ENCODE measurements around the gene ZFP36L1. TPM values are rescaled to one million over a fixed set of nuclear protein-coding genes. Genes with fewer than 3 reads are reported as not detected.

The ZFP36L1 gene
- total RNA-seq, 2 donors from 2014 or later, result 99.4 to 99.6 TPM

DNA sequence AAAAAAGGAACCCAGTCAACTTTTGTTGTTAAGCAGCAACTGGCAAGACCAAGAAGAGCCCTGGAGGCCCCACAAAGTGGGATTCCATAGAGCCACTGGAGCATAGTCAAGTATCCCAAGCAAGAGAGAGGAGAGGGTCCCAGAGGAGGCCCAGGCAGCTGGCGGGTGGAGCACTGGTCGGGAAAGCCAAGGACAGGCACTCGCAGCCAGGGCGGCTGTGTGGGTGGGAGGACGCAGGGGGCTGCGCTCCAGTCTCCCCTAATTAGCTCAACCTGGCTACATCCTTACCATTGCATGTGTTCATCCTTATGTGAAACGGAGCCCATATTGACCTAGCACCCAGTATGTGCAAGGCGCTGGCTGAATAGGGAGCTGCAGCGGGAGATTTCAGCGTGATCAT, 18.3 kb upstream of the ZFP36L1 start:
- H3K9me3 Mint-ChIP-seq, result no peaks in the 10 kb centered on the region
- no peaks in the 10 kb centered on the region for H3K36me3 Mint-ChIP-seq (ENCODE audit: low read depth)
- peaks cover 41% of the 10 kb centered on the region for H3K4me1 Mint-ChIP-seq
- DNase-seq, result no peak
- no peak overlapping the region for H3K4me3 Mint-ChIP-seq
- H3K27me3 Mint-ChIP-seq (ENCODE audit: insufficient read depth), result peaks cover 5% of the 10 kb centered on the region
- no peaks in the 10 kb centered on the region for H3K27me3 ChIP-seq (ENCODE audit: control insufficient read depth, insufficient read depth, low read length, poor library complexity, severe bottlenecking)
- H3K4me3 ChIP-seq (ENCODE audit: low read length), result no peak overlapping the region
- WGBS, 2 experiments (ENCODE audit: insufficient coverage in 1 of 2, insufficient read length in 1 of 2), result 93 to 95% methylated on average over 8 to 10 of the region's 10 CpGs
- TF ChIP-seq, protein P1, sequence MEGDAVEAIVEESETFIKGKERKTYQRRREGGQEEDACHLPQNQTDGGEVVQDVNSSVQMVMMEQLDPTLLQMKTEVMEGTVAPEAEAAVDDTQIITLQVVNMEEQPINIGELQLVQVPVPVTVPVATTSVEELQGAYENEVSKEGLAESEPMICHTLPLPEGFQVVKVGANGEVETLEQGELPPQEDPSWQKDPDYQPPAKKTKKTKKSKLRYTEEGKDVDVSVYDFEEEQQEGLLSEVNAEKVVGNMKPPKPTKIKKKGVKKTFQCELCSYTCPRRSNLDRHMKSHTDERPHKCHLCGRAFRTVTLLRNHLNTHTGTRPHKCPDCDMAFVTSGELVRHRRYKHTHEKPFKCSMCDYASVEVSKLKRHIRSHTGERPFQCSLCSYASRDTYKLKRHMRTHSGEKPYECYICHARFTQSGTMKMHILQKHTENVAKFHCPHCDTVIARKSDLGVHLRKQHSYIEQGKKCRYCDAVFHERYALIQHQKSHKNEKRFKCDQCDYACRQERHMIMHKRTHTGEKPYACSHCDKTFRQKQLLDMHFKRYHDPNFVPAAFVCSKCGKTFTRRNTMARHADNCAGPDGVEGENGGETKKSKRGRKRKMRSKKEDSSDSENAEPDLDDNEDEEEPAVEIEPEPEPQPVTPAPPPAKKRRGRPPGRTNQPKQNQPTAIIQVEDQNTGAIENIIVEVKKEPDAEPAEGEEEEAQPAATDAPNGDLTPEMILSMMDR (conservative IDR thresholded peaks at IDR 0.05), result no peak
- H3K9ac ChIP-seq (ENCODE audit: extremely low read depth, low read length, poor library complexity, severe bottlenecking), result no peak overlapping the region
- H3K27ac Mint-ChIP-seq, result no peak overlapping the region
- H3K36me3 ChIP-seq (ENCODE audit: control insufficient read depth, insufficient read depth, low read length), result no peaks in the 10 kb centered on the region
- no peaks in the 10 kb centered on the region for H3K9me3 ChIP-seq (ENCODE audit: control insufficient read depth, low read length)
- H3K4me1 ChIP-seq (ENCODE audit: control insufficient read depth, insufficient read depth, low read length), result peaks cover 9% of the 10 kb centered on the region
- H3K27ac ChIP-seq (ENCODE audit: low read depth, low read length), result no peak overlapping the region

DNA sequence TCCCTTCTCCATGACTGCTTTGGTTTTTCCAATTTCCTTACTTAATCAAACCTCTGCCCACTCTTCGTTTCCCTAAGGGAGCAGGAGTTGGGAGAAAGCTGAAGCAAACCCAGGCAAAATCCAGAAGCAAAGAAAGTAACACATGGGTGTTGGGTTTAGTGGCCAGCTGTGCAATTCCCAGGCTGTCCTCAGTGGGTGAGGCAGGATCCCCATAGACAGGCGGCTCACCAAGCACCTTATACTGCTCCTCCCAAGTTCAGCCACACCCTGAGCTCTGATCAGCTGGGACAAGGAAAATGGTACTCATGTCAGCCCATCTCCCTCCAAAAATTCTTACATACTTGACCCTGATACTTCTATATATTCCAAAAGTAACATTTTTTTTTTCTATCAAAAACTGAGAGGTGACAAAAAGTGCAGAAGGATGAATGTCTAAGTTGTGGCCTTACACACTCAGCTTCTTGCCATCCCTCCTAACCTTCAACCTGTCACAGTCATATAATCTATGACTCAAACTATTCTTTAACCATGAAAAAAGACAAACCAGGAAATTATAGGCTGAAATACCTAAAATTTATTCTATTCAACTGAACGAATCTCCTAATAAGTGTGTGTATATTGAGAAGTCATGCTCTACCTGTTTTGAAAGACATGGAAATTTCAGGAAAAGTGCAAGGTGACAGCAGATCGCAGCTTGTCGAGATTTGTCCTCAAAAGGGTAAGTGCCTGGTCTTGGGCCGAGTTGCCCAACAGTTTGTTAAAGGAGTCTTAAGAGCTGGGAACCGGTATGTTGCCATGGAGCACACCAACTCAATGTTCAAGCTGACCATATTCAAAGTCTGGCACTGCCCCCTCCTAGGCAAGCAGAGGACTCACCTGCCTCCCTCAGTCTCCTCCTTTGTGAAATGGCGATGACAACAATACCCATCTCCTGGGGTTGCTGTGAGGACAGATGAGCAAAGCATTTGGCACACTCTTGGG, 17.6 kb upstream of the ZFP36L1 start:
- Mint-ChIP-seq H3K9me3 (no peaks in the 10 kb centered on the region), H3K27ac (no peak overlapping the region), H3K4me1 (peaks cover 39% of the 10 kb centered on the region), H3K27me3 (ENCODE audit: insufficient read depth) (peaks cover 5% of the 10 kb centered on the region), H3K36me3 (ENCODE audit: low read depth) (no peaks in the 10 kb centered on the region), H3K4me3 (no peak overlapping the region)
- H3K4me3 ChIP-seq (ENCODE audit: low read length), result no peak overlapping the region
- no peak overlapping the region for H3K9ac ChIP-seq (ENCODE audit: extremely low read depth, low read length, poor library complexity, severe bottlenecking)
- no peak for DNase-seq
- H3K4me1 ChIP-seq (ENCODE audit: control insufficient read depth, insufficient read depth, low read length), result peaks cover 9% of the 10 kb centered on the region
- no peaks in the 10 kb centered on the region for H3K27me3 ChIP-seq (ENCODE audit: control insufficient read depth, insufficient read depth, low read length, poor library complexity, severe bottlenecking)
- TF ChIP-seq, protein P1 (conservative IDR thresholded peaks at IDR 0.05), result no peak
- WGBS, 2 experiments (ENCODE audit: insufficient coverage in 1 of 2, insufficient read length in 1 of 2), result 88 to 91% methylated on average over 5 to 8 of the region's 8 CpGs
- H3K36me3 ChIP-seq (ENCODE audit: control insufficient read depth, insufficient read depth, low read length), result no peaks in the 10 kb centered on the region
- no peaks in the 10 kb centered on the region for H3K9me3 ChIP-seq (ENCODE audit: control insufficient read depth, low read length)
- no peak overlapping the region for H3K27ac ChIP-seq (ENCODE audit: low read depth, low read length)

DNA sequence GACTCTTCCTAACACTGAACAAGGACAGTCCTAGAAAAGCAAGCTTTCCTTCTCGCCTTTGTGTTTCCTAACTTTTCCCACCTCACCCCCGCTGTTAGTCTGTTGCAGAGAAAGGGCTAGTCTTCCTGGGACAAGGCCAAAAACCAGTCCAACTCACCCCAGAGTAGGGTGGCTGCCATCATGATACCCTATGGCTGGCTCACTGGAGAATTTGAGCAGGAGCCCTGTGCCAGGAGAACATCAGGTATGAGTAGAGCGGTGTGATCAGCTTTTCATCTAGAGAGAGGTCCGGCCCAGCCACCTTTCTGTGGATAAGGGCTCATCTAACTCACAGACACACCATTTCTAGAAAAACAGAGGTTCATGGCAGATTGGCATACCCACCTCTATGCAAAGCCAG, 16.7 kb upstream of the ZFP36L1 start:
- Histone ChIP-seq H3K4me1 (ENCODE audit: control insufficient read depth, insufficient read depth, low read length) (peaks cover 3% of the 10 kb centered on the region), H3K4me3 (ENCODE audit: low read length) (no peak overlapping the region), H3K27ac (ENCODE audit: low read depth, low read length) (no peak overlapping the region), H3K36me3 (ENCODE audit: control insufficient read depth, insufficient read depth, low read length) (no peaks in the 10 kb centered on the region), H3K27me3 (ENCODE audit: control insufficient read depth, insufficient read depth, low read length, poor library complexity, severe bottlenecking) (no peaks in the 10 kb centered on the region), H3K9me3 (ENCODE audit: control insufficient read depth, low read length) (peaks cover 4% of the 10 kb centered on the region), H3K9ac (ENCODE audit: extremely low read depth, low read length, poor library complexity, severe bottlenecking) (no peak overlapping the region)
- TF ChIP-seq, protein P1 (conservative IDR thresholded peaks at IDR 0.05), result no peak
- peak; percentile 42 for DNase-seq
- Mint-ChIP-seq H3K4me1 (peaks cover 29% of the 10 kb centered on the region), H3K4me3 (no peak overlapping the region), H3K27ac (no peak overlapping the region), H3K9me3 (peaks cover 6% of the 10 kb centered on the region), H3K36me3 (ENCODE audit: low read depth) (no peaks in the 10 kb centered on the region), H3K27me3 (ENCODE audit: insufficient read depth) (peaks cover 5% of the 10 kb centered on the region)
- WGBS, 2 experiments (ENCODE audit: insufficient coverage in 1 of 2, insufficient read length in 1 of 2), result 85 to 100% methylated on average over 1 to 4 of the region's 4 CpGs
